HCT116 (cell line): ENCODE data around the gene ZMYND12.

ENCODE experiments used
- EZH2 ChIP-seq: fragments of 200-600 bp; sonication (generic); IDR thresholded peaks from 2 replicates; pipeline ENCODE4 v1.6.1; 2017; ENCODE audit warnings: antibody characterized with exemption, mixed run types
- POLR2A ChIP-seq: IDR thresholded peaks from 2 replicates; pipeline ENCODE4 v1.7.0; 2011; ENCODE audit warnings: borderline replicate concordance; ENCODE audit not compliant: insufficient read depth, insufficient read length; ENCODE audit errors: extremely low read depth
- POLR2AphosphoS5 ChIP-seq: IDR thresholded peaks from 2 replicates; pipeline ENCODE4 v1.6.1; 2011; ENCODE audit warnings: mild to moderate bottlenecking, low read depth, low read length, moderate library complexity
- SIN3A ChIP-seq: IDR thresholded peaks from 2 replicates; pipeline ENCODE4 v1.6.1; 2012; ENCODE audit warnings: low read depth
- SRF ChIP-seq: IDR thresholded peaks from 2 replicates; pipeline ENCODE4 v1.6.1; 2012; ENCODE audit warnings: low read depth
- TCF7L2 ChIP-seq: IDR thresholded peaks from 2 replicates; pipeline ENCODE4 v1.7.0; 2011; ENCODE audit warnings: borderline replicate concordance, inconsistent platforms; ENCODE audit not compliant: insufficient read depth, insufficient read length; ENCODE audit errors: extremely low read depth
- ZNF274 ChIP-seq: fragments of 200-500 bp; sonication (Bioruptor generic); IDR thresholded peaks from 2 replicates; pipeline ENCODE4 v1.6.1; 2014; ENCODE audit warnings: mild to moderate bottlenecking, low read depth, low read length, inconsistent platforms
- TF ChIP-seq, protein P1 (sequence below), 3 experiments: fragments of 200-600 bp in 1 of 3; sonication (generic) in 1 of 3; IDR thresholded peaks in 2 of 3; conservative IDR thresholded peaks in 1 of 3; 2 replicates each; pipeline ENCODE4 v1.5.1; 2012 to 2017; ENCODE audit warnings: low read depth in 2 of 3, low read length in 2 of 3, antibody characterized with exemption in 1 of 3, borderline replicate concordance in 1 of 3, control low read depth in 1 of 3, mild to moderate bottlenecking in 1 of 3, mixed read lengths in 1 of 3, mixed run types in 1 of 3, moderate library complexity in 1 of 3; ENCODE audit not compliant: insufficient read depth in 1 of 3
- TF ChIP-seq, protein P2 (sequence below): IDR thresholded peaks from 2 replicates; pipeline ENCODE4 v1.6.1; 2012; ENCODE audit warnings: low read depth
- TF ChIP-seq, protein P3 (sequence below): IDR thresholded peaks from 2 replicates; pipeline ENCODE4 v1.6.1; 2011; ENCODE audit warnings: mild to moderate bottlenecking, low read length, moderate library complexity; ENCODE audit not compliant: insufficient replicate concordance; ENCODE audit errors: extremely low read depth
- TF ChIP-seq, protein P4 (sequence below): IDR thresholded peaks from 2 replicates; pipeline ENCODE4 v1.6.1; 2012
- TF ChIP-seq, protein P5 (sequence below): IDR thresholded peaks from 2 replicates; pipeline ENCODE4 v1.6.1; 2012

DNA sequence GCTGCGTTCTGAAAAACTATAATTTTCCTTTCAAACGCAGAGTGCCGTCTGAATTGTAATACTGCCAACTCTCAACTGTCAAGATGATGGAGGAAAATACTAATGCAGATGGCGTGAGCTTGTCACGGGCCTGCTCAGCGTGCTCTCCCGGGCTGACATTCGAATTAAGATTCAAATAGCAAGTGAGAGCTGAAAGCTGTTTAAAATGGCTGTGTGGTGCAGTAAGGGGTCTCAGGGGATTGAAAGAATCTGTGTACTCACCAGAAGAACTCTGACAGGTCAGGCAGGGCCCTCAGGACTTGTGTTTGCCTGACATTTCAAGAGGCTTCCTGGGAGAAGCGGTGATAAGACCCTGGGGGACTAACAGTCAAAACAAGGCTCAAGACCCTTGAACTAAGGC is 33.1 kb downstream of the ZMYND12 start:
- TF ChIP-seq TCF7L2: no peak
- no peak for TF ChIP-seq ZNF274
- TF ChIP-seq, protein P1, sequence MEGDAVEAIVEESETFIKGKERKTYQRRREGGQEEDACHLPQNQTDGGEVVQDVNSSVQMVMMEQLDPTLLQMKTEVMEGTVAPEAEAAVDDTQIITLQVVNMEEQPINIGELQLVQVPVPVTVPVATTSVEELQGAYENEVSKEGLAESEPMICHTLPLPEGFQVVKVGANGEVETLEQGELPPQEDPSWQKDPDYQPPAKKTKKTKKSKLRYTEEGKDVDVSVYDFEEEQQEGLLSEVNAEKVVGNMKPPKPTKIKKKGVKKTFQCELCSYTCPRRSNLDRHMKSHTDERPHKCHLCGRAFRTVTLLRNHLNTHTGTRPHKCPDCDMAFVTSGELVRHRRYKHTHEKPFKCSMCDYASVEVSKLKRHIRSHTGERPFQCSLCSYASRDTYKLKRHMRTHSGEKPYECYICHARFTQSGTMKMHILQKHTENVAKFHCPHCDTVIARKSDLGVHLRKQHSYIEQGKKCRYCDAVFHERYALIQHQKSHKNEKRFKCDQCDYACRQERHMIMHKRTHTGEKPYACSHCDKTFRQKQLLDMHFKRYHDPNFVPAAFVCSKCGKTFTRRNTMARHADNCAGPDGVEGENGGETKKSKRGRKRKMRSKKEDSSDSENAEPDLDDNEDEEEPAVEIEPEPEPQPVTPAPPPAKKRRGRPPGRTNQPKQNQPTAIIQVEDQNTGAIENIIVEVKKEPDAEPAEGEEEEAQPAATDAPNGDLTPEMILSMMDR (IDR thresholded peaks at IDR 0.05 in 2 of 3, conservative IDR thresholded peaks at IDR 0.05 in 1 of 3; ENCODE audit: borderline replicate concordance in 1 of 3, insufficient read depth in 1 of 3, low read depth in 2 of 3, low read length in 2 of 3): no peak
- TF ChIP-seq, protein P2, sequence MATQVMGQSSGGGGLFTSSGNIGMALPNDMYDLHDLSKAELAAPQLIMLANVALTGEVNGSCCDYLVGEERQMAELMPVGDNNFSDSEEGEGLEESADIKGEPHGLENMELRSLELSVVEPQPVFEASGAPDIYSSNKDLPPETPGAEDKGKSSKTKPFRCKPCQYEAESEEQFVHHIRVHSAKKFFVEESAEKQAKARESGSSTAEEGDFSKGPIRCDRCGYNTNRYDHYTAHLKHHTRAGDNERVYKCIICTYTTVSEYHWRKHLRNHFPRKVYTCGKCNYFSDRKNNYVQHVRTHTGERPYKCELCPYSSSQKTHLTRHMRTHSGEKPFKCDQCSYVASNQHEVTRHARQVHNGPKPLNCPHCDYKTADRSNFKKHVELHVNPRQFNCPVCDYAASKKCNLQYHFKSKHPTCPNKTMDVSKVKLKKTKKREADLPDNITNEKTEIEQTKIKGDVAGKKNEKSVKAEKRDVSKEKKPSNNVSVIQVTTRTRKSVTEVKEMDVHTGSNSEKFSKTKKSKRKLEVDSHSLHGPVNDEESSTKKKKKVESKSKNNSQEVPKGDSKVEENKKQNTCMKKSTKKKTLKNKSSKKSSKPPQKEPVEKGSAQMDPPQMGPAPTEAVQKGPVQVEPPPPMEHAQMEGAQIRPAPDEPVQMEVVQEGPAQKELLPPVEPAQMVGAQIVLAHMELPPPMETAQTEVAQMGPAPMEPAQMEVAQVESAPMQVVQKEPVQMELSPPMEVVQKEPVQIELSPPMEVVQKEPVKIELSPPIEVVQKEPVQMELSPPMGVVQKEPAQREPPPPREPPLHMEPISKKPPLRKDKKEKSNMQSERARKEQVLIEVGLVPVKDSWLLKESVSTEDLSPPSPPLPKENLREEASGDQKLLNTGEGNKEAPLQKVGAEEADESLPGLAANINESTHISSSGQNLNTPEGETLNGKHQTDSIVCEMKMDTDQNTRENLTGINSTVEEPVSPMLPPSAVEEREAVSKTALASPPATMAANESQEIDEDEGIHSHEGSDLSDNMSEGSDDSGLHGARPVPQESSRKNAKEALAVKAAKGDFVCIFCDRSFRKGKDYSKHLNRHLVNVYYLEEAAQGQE: no peak
- no peak for TF ChIP-seq EZH2
- TF ChIP-seq, protein P3, sequence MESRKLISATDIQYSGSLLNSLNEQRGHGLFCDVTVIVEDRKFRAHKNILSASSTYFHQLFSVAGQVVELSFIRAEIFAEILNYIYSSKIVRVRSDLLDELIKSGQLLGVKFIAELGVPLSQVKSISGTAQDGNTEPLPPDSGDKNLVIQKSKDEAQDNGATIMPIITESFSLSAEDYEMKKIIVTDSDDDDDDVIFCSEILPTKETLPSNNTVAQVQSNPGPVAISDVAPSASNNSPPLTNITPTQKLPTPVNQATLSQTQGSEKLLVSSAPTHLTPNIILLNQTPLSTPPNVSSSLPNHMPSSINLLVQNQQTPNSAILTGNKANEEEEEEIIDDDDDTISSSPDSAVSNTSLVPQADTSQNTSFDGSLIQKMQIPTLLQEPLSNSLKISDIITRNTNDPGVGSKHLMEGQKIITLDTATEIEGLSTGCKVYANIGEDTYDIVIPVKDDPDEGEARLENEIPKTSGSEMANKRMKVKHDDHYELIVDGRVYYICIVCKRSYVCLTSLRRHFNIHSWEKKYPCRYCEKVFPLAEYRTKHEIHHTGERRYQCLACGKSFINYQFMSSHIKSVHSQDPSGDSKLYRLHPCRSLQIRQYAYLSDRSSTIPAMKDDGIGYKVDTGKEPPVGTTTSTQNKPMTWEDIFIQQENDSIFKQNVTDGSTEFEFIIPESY: no peak
- TF ChIP-seq, protein P4, sequence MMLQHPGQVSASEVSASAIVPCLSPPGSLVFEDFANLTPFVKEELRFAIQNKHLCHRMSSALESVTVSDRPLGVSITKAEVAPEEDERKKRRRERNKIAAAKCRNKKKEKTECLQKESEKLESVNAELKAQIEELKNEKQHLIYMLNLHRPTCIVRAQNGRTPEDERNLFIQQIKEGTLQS: no peak
- no peak for TF ChIP-seq SIN3A
- TF ChIP-seq SRF: no peak
- TF ChIP-seq POLR2A: no peak
- TF ChIP-seq, protein P5, sequence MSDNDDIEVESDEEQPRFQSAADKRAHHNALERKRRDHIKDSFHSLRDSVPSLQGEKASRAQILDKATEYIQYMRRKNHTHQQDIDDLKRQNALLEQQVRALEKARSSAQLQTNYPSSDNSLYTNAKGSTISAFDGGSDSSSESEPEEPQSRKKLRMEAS: no peak
- no peak for TF ChIP-seq POLR2AphosphoS5
